Panc1 (cell line): Measurements from ENCODE around the gene YWHAQ.

Source experiments
- POLR2AphosphoS5 ChIP-seq: IDR thresholded peaks from 2 replicates; pipeline ENCODE4 v1.6.1; 2012; ENCODE audit warnings: mild to moderate bottlenecking, low read depth, low read length, moderate library complexity
- TCF7L2 ChIP-seq: IDR thresholded peaks from 2 replicates; pipeline ENCODE4 v1.6.1; 2011; ENCODE audit warnings: mild to moderate bottlenecking, low read depth, low read length, inconsistent platforms
- TF ChIP-seq, protein P1 (sequence below): fragments of 450-650 bp; IDR thresholded peaks from 2 replicates; pipeline ENCODE4 v1.5.1; 2017; ENCODE audit warnings: mild to moderate bottlenecking
- TF ChIP-seq, protein P2 (sequence below), 2 experiments: IDR thresholded peaks; 2 replicates each; pipeline ENCODE4 v1.6.1; 2011 to 2012; ENCODE audit warnings: low read depth in 2 of 2, control low read depth in 1 of 2, low read length in 1 of 2, mild to moderate bottlenecking in 1 of 2, moderate library complexity in 1 of 2; ENCODE audit not compliant: insufficient read depth in 1 of 2

DNA sequence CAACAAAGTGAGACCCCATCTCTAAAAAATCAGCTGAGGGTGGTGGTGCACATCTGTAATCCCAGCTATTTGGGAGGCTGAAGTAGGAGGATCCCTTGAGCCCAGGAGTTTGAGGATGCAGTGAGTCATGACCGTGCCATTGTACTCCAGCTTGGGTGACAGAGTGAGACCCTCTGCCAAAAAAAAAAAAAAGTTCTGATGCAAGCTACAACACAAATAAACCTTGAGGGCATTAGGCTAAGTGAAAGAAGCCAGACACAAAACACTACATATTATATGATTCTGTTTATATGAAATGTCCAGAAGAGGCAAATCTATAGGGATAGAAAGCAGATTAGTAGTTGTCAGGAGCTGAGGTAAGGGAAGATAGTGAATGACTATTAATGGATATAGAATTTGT lies 13.0 kb downstream of the YWHAQ start:
- TF ChIP-seq TCF7L2 (no peak), POLR2AphosphoS5 (no peak)
- TF ChIP-seq, protein P1, sequence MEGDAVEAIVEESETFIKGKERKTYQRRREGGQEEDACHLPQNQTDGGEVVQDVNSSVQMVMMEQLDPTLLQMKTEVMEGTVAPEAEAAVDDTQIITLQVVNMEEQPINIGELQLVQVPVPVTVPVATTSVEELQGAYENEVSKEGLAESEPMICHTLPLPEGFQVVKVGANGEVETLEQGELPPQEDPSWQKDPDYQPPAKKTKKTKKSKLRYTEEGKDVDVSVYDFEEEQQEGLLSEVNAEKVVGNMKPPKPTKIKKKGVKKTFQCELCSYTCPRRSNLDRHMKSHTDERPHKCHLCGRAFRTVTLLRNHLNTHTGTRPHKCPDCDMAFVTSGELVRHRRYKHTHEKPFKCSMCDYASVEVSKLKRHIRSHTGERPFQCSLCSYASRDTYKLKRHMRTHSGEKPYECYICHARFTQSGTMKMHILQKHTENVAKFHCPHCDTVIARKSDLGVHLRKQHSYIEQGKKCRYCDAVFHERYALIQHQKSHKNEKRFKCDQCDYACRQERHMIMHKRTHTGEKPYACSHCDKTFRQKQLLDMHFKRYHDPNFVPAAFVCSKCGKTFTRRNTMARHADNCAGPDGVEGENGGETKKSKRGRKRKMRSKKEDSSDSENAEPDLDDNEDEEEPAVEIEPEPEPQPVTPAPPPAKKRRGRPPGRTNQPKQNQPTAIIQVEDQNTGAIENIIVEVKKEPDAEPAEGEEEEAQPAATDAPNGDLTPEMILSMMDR: no peak
- TF ChIP-seq, protein P2, sequence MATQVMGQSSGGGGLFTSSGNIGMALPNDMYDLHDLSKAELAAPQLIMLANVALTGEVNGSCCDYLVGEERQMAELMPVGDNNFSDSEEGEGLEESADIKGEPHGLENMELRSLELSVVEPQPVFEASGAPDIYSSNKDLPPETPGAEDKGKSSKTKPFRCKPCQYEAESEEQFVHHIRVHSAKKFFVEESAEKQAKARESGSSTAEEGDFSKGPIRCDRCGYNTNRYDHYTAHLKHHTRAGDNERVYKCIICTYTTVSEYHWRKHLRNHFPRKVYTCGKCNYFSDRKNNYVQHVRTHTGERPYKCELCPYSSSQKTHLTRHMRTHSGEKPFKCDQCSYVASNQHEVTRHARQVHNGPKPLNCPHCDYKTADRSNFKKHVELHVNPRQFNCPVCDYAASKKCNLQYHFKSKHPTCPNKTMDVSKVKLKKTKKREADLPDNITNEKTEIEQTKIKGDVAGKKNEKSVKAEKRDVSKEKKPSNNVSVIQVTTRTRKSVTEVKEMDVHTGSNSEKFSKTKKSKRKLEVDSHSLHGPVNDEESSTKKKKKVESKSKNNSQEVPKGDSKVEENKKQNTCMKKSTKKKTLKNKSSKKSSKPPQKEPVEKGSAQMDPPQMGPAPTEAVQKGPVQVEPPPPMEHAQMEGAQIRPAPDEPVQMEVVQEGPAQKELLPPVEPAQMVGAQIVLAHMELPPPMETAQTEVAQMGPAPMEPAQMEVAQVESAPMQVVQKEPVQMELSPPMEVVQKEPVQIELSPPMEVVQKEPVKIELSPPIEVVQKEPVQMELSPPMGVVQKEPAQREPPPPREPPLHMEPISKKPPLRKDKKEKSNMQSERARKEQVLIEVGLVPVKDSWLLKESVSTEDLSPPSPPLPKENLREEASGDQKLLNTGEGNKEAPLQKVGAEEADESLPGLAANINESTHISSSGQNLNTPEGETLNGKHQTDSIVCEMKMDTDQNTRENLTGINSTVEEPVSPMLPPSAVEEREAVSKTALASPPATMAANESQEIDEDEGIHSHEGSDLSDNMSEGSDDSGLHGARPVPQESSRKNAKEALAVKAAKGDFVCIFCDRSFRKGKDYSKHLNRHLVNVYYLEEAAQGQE (IDR thresholded peaks at IDR 0.05; ENCODE audit: insufficient read depth in 1 of 2, low read depth in 2 of 2, low read length in 1 of 2): no peak
